Parathyroid adenoma (tissue), 2 donors: ENCODE results near the gene EPB41L4B.

Experiments
- H2AFZ ChIP-seq: fragments of 300-600 bp; sonication (generic); one replicate; pipeline ENCODE4 v1.7.0; 2017; ENCODE audit warnings: antibody characterized with exemption, mild to moderate bottlenecking
- H3K27ac ChIP-seq: fragments of 300-600 bp; sonication (generic); one replicate; pipeline ENCODE4 v1.7.0; 2017
- H3K27me3 ChIP-seq: fragments of 300-600 bp; sonication (generic); one replicate; pipeline ENCODE4 v1.7.0; 2017; ENCODE audit warnings: low read length; ENCODE audit not compliant: control insufficient read depth, insufficient read depth
- H3K36me3 ChIP-seq: fragments of 300-600 bp; sonication (generic); one replicate; pipeline ENCODE4 v1.7.0; 2017; ENCODE audit warnings: low read length; ENCODE audit not compliant: control insufficient read depth, insufficient read depth
- H3K4me1 ChIP-seq: fragments of 300-600 bp; sonication (generic); one replicate; pipeline ENCODE4 v1.7.0; 2017; ENCODE audit warnings: control low read depth
- H3K4me2 ChIP-seq: fragments of 300-600 bp; sonication (generic); one replicate; pipeline ENCODE4 v1.7.0; 2017; ENCODE audit warnings: low read length
- H3K4me3 ChIP-seq: fragments of 300-600 bp; sonication (generic); one replicate; pipeline ENCODE4 v1.7.0; 2017; ENCODE audit warnings: low read depth, low read length
- H3K79me2 ChIP-seq: fragments of 300-600 bp; sonication (generic); one replicate; pipeline ENCODE4 v1.7.0; 2017; ENCODE audit warnings: control low read depth
- H3K9ac ChIP-seq: fragments of 300-600 bp; sonication (generic); one replicate; pipeline ENCODE4 v1.7.0; 2017; ENCODE audit warnings: mild to moderate bottlenecking
- H3K9me3 ChIP-seq: fragments of 300-600 bp; sonication (generic); one replicate; pipeline ENCODE4 v1.7.0; 2017; ENCODE audit warnings: low read length; ENCODE audit not compliant: control insufficient read depth
- TF ChIP-seq, protein P1 (sequence below): fragments of 300-600 bp; sonication (generic); IDR thresholded peaks from one replicate; pipeline ENCODE4 v1.7.0; 2017; ENCODE audit warnings: antibody characterized with exemption, mild to moderate bottlenecking
- donor health status: primary hyperparathyroidism.

Gene EPB41L4B

GRCh38 chr9:109311286-109311685 is 9.6 kb downstream of the EPB41L4B start:
- Histone ChIP-seq H3K27me3 (no peaks in the 10 kb centered on the region), H3K36me3 (no peaks in the 10 kb centered on the region), H3K4me2 (no peak overlapping the region), H3K4me1 (no peaks in the 10 kb centered on the region), H2AFZ (no peak overlapping the region), H3K27ac (no peak overlapping the region), H3K79me2 (no peaks in the 10 kb centered on the region), H3K9me3 (no peaks in the 10 kb centered on the region), H3K9ac (no peak overlapping the region), H3K4me3 (no peak overlapping the region)
- TF ChIP-seq, protein P1, sequence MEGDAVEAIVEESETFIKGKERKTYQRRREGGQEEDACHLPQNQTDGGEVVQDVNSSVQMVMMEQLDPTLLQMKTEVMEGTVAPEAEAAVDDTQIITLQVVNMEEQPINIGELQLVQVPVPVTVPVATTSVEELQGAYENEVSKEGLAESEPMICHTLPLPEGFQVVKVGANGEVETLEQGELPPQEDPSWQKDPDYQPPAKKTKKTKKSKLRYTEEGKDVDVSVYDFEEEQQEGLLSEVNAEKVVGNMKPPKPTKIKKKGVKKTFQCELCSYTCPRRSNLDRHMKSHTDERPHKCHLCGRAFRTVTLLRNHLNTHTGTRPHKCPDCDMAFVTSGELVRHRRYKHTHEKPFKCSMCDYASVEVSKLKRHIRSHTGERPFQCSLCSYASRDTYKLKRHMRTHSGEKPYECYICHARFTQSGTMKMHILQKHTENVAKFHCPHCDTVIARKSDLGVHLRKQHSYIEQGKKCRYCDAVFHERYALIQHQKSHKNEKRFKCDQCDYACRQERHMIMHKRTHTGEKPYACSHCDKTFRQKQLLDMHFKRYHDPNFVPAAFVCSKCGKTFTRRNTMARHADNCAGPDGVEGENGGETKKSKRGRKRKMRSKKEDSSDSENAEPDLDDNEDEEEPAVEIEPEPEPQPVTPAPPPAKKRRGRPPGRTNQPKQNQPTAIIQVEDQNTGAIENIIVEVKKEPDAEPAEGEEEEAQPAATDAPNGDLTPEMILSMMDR, result no peak

DNA sequence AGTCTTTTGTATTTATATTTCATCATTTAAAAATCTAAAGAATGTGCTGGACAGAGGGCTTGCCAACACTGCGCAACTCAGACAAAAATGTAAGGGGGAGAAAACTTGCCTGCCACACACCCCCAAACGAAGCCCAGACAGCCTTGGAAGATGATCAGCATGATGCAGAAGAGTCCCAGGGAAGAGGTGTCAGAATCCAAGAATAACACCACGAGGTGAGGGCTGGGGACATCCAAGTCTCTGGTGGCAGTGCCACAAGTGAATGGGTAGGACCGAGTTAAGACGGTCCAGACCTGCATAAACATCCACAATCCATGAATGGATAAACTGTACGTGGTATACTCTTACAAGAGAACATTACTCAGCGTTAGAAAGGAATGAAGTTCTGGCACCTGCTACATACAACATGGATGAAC is 10.4 kb downstream of the EPB41L4B start:
- Histone ChIP-seq H3K4me2 (no peak overlapping the region), H3K27ac (no peak overlapping the region), H3K27me3 (no peaks in the 10 kb centered on the region), H2AFZ (no peak overlapping the region), H3K36me3 (no peaks in the 10 kb centered on the region), H3K4me3 (no peak overlapping the region), H3K9me3 (no peaks in the 10 kb centered on the region), H3K9ac (no peak overlapping the region), H3K79me2 (no peaks in the 10 kb centered on the region), H3K4me1 (no peaks in the 10 kb centered on the region)
- TF ChIP-seq, protein P1, result no peak

DNA sequence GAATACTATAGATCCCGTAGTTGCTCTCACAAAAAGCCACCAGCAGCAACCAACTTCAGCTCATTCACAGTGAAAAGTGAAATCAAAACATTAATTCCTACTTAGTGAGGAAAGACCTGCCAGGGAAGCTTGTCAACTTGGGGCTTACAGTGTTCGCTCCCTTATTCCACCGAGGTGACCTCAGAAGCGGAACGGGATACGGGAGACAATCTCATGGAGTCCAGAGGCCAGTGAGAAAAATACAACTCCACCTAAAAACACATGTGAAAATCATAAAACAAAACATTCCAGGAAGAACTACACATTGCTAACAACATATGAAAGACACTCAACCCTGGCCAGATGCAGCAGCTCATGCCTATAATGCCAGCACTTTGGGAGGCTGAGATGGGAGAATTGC is 11.6 kb downstream of the EPB41L4B start:
- no peaks in the 10 kb centered on the region for H3K9me3 ChIP-seq
- no peak overlapping the region for H3K4me2 ChIP-seq
- no peak overlapping the region for H3K27ac ChIP-seq
- H2AFZ ChIP-seq, result no peak overlapping the region
- no peaks in the 10 kb centered on the region for H3K4me1 ChIP-seq
- H3K9ac ChIP-seq, result no peak overlapping the region
- H3K36me3 ChIP-seq, result no peaks in the 10 kb centered on the region
- no peak overlapping the region for H3K4me3 ChIP-seq
- H3K27me3 ChIP-seq, result no peaks in the 10 kb centered on the region
- TF ChIP-seq, protein P1, result no peak
- peaks cover 2% of the 10 kb centered on the region for H3K79me2 ChIP-seq

DNA sequence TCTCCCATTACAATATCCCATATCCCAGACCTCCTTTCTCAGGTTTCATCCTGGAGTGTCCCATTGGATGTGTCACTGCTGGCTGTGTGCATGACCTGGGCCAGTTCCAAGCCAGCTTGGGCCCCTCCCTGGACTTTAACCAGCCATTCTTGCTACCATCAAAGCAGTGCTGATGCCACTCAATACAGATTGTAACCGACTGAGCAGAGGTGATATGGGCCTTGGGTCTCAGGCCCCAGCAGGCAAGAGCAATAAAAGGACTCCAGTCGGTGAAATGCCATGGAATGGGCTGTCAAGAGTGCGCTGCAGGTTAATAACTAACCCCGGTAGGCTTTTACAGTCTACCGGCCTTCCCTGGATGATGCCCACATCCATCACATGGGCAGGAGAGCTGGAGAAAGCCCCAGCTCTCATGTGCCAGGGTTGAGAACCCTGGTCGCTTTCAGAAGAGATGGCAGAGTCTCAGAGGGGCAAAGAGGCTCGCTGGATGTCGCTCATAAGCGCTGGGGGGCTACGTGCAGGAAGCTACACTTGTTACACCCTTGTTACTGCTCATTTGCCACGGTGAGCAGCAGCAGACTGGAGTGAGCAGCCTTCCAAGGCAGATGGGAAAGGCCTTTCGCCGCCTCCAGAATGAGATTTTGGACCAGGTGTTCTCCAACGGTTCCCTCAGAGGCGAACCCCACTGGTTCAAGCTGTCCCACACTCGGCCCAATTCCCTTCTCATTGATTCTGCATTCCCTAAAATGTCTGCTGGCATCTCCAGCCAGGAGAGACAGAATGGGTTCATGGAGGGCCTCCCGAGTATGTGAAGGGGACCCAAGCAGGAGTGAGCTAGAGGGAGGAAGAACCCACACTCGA is 13.2 kb downstream of the EPB41L4B start:
- H3K79me2 ChIP-seq, result peaks cover 2% of the 10 kb centered on the region
- no peaks in the 10 kb centered on the region for H3K27me3 ChIP-seq
- no peaks in the 10 kb centered on the region for H3K4me1 ChIP-seq
- no peak overlapping the region for H3K9ac ChIP-seq
- H2AFZ ChIP-seq, result no peak overlapping the region
- H3K36me3 ChIP-seq, result no peaks in the 10 kb centered on the region
- no peaks in the 10 kb centered on the region for H3K9me3 ChIP-seq
- no peak overlapping the region for H3K4me2 ChIP-seq
- TF ChIP-seq, protein P1, result no peak
- no peak overlapping the region for H3K4me3 ChIP-seq
- no peak overlapping the region for H3K27ac ChIP-seq

DNA sequence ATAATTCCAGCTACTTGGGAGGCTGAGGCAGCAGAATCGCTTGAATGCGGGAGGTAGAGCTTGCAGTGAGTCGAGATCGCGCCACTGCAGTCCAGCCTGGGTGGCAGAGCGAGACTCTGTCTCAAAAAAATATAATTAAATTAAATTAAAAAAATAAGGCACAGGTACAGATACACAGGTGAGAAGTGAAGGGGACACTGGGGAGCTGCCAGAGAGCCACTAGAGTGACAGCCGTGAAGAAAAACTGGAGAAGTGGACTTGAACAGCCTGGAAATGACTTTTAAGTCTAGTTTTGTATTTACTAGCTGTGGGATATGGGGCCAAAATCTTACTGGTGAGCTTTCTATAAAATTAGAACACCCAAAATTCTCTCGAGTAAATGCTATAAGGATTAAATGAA is 15.1 kb downstream of the EPB41L4B start:
- Histone ChIP-seq H3K27ac (no peak overlapping the region), H3K9me3 (no peaks in the 10 kb centered on the region), H3K4me2 (no peak overlapping the region), H3K4me3 (no peak overlapping the region), H3K4me1 (no peaks in the 10 kb centered on the region), H3K79me2 (peaks cover 2% of the 10 kb centered on the region), H3K27me3 (no peaks in the 10 kb centered on the region), H3K9ac (no peak overlapping the region), H3K36me3 (no peaks in the 10 kb centered on the region), H2AFZ (no peak overlapping the region)
- TF ChIP-seq, protein P1, result no peak
